ENCODE measurements around the gene WWOX.
"Not testable (repeated sequence)": the region's sequence is repeated elsewhere in the genome, so short reads cannot be mapped to it uniquely, and the experiment has no call there.

Gene WWOX

GRCh38 chr16:78673884-78674283, 574.4 kb downstream of the WWOX start:
- DNase-seq: no peak

GRCh38 chr16:78675312-78675711, 575.9 kb downstream of the WWOX start:
- DNase-seq: no peak

DNA sequence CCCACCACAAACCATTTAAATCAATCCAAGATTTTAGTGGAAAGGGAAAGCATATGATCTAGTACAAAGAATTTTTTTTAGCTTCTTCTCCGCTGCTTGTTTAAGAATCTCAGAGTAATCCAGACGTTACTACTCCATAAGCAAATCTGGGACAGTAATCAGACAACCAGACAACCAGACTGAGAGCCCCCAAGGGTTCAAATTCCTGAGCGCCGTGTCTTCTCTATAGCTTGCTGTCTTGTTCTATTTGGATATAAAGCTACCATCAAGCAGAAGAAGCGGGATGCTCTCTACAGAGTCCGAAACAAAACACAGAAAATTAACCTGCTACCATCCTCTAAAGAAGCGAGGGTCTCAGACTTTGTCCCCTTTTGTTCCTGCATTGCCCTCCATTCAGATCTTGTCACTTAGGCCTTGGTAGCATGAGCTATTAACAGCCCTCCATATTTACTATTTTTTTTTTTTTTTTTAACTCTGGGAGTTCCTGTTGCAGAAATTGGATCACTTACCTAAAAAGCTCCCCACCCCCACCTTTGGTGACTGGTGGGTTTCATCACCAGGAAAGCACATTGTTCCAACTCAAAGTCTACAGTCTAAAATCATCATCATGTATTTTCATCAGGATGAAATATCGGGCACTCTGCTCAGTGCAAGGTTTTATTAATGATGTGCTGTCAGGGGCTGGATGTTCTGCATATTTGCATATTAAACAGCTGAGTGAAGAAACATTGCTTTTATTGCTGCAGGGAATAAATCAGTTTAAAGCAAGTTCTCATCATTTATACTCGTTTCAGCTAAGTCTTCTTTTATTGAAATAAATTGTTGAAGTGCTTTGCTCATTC, 576.7 kb downstream of the WWOX start:
- DNase-seq: no peak

GRCh38 chr16:78677181-78677731, 577.8 kb downstream of the WWOX start:
- DNase-seq: no peak

DNA sequence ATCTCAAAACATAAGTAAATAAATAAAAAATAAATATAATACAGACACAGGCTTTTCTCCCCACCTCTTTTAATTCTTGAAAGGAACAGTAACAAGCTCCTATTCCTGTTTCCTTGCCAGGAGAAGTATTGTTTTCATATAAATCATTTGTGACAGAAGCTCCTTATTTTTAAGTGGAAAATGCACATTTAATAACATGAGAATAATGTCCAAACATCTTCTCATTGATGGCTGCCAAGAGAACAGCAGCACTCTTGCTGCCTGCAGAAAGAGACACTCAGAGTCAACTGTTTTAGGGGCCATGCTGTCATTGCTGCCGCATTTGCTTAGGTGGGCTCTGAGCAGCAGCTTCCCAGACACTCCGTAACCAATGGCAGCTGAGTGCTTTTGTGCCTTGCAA, 580.1 kb downstream of the WWOX start:
- DNase-seq: no peak

- DNase-seq: no peak
Observed at GRCh38 chr16:78681743-78682142, 582.3 kb downstream of the WWOX start.

DNA sequence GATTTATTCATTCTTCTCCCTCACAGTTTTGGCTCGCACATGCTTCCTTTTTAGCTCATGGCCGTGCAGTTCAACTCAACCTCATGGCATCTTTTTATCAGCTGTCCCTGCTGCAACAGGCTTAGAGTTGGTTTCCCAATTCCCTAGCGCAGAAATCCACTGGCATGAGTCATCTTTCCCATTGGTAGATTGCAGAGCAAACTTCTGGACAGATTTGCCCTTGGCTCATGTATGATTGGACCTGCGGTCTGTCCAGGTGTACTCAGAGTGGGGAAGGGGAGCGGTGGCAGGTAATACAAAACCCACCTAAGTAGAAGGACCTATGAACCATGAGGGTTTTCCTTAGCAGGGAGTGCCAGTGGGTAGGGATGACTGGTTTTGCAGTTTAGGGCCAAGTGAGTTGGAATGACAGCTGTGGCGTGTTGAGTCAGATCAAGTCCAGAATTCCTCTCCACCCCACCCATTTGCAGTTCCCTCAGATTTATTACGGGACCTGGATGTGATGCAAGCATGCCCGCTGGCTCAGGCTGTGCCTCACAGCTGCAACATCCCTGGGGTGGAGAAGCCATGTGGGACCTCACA, 584.7 kb downstream of the WWOX start:
- DNase-seq: no peak

DNA sequence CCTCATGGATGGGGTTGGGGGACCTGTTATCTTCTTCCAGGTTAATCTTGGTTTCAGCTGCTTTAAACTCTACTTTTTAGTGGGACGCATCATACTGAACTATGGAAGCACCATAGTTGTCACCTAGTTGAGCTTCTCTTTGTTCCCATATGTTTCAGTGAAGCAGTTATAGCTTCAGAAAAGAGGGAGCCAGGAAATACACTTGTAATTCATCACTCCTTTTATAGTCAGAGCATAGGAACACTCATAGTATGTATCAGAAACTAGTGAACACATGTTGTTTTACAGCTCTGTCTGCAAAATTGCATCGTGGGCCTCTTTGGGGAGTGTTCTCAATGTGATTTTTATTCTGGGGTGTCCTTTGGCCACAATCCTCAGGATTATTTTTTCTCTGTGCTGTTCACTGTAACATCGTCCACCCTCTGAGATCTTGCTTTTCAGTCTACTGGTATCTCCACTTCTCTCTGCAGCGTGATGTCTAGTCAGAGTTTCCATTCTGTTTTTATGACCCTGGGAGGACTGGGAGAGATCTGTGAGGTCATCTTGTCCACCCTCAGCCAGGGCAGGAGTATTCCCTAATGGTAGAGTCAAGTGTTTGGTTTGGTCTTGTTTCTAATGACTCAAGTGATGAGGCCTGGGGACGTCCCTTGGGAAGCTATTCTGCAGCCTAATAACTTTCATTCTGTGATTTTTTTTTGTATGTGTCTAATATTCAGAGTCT, 585.4 kb downstream of the WWOX start:
- no peak for DNase-seq

- DNase-seq: no peak
Observed at GRCh38 chr16:78686601-78687000, 587.1 kb downstream of the WWOX start.

- no peak for DNase-seq
Observed at GRCh38 chr16:78689028-78689427, 589.6 kb downstream of the WWOX start.

DNA sequence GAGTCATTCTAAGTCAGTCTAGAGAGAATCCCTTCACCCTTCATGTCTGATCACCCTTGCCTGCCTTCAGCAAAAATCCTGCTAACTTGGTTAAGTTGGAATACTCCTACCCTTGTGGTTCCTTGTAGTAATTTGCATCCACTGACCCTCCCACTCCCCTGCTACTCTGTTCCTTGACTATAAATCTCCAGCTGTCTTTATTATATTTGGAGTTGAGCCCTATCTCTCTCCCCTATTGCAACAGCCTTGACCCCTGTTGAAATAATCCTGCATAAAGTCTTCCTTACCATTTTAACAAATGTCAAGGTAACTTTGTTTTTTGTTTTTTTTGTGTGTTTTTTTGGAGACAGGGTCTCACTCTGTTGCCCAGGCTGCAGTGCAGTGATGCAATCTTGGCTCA, 590.1 kb downstream of the WWOX start:
- no peak for DNase-seq

GRCh38 chr16:78690510-78690909, 591.1 kb downstream of the WWOX start:
- DNase-seq: no peak

GRCh38 chr16:78691746-78692145, 592.3 kb downstream of the WWOX start:
- not testable (repeated sequence) for DNase-seq

DNA sequence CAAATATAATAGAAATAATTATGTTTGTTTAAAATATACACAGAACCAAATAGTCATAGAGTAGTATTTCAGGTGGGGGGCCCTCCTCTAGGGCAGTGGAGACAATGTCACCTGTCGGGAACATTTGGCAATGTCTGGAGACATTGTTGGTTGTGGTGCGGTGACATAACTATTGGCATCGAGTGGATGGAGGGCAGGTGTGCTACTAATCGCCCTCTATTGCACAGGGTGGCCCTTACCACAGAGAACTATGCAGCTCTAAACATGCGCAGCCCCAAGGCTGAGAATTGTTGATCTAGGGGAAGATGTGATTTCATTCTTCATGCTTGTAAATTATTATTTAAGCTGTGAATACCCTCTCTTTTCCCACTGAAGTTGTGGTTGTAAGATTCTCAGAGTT, 594.0 kb downstream of the WWOX start:
- DNase-seq: no peak

DNA sequence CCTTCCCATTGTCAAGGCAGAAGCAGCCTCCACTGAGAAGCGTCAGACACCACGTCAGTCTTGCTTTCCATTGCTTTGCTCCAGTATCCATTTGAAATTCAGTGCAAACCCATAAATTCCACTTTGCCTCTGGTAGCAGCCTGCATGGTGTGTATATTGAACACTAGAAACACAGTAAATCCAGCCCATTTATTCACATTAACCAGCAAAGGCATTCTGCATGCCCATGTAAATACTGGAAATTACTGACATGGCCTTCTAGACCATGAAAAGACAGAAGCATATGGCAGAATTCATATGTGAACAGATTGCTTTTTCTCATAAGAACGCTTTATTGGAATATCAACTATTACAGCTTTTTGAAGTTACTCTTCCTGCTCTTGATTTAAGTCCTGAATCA, 595.0 kb downstream of the WWOX start:
- no peak for DNase-seq

GRCh38 chr16:78695391-78695790, 595.9 kb downstream of the WWOX start:
- no peak for DNase-seq

- no peak for DNase-seq
Observed at GRCh38 chr16:78696797-78697196, 597.3 kb downstream of the WWOX start.

DNA sequence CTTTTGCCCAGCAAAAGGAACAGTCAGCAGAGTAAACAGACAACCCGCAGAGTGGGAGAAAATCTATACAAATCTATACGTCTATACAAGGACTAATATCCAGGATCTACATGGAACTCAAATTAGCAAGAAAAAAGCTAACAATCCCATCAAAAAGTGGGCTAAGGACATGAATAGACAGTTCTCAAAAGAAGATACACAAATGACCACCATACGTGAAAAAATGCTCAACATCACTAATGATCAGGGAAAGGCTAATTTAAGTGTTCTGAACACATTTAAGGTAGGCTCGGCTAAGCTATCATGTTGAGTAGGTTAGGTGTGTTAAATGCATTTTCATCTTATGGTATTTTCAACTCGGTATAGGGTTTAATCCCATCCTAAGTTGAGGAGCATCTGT, 598.0 kb downstream of the WWOX start:
- no peak for DNase-seq

- DNase-seq: no peak
Observed at GRCh38 chr16:78703936-78704335, 604.5 kb downstream of the WWOX start.

GRCh38 chr16:78704416-78704815, 605.0 kb downstream of the WWOX start:
- DNase-seq: no peak

DNA sequence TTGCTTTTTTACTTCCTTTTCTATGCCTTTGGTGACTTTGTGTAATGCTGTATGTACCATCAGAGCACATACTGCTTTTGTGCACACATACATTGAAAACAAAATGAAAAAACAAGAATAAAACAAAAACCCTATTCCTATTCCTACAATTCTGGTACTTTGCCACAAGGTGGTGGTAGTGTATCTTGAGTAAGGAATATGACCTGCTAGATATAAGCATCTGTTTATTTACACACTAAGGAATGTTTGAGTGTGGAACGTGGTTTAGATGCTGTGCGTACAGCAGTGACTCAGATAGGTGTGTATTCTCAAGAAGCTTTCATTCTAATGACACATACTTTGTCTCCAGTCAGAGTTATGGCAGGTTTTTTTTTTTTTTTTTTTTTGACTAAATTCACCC, 606.2 kb downstream of the WWOX start:
- no peak for DNase-seq

DNA sequence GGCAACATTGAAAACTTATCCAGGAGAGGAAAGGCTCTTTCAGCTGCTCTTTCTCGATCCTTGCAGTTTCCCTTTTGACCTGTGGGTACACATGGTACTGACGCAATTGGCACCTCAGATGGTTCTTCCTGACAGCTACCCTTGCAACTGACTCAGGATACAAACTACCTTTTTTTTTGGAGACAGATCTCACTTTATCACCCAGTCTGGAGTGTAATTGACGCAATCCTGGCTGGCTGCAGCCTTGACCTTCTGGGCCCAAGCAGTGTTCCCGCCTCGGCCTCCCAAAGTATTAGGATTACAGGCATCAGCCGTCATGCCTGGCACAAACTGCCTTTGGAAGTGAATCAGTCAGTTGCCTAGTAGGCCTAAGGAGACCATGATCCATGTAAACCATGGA, 607.2 kb downstream of the WWOX start:
- DNase-seq: no peak

DNA sequence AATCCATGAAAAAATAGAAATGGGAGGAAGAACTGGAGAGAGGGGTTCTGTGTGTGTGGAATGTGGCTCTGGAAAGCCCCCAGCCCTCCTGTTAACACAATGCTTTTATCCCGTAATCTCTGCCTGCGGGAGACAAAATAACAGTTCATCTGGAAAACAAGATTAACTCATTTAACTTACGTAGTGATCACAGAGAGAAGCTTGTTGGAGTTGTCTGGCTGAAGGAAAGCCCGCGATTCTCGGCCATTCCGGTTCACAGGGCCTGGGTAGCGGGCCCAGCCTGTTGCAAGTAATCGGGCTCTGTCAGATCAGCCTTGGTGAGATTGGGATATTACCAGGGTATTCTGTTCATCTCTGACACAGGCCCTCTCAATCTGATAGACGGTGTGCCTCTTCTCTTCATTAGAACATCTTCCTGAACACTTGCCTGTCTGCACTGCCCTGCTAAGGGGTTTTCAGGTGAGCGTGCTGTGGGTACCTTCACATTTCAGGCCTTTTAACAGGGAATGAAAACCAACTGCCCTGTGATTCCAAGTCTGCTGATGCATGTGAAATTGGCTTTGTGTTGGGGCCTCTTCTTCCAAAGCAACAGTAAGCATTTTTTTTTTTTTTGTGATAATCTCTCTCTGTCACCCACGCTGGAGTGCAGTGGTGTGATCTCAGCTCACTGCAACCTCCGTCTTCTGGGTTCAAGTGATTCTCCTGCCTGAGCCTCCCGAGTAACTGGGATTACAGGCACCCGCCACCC, 609.9 kb downstream of the WWOX start:
- DNase-seq: no peak
